ENCODE measurements around the gene GHDC.
"Not testable (repeated sequence)": the region's sequence is repeated elsewhere in the genome, so short reads cannot be mapped to it uniquely, and the experiment has no call there.

Gene GHDC

GRCh38 chr17:42192189-42193126 lies 1.8 kb downstream of the GHDC start:
- H3K4me3 ChIP-seq (ENCODE audit: low read depth, low read length), result no peak overlapping the region; the same call in 1 of the 2 replicates
- no peak for DNase-seq (ENCODE audit: low read depth)
- TF ChIP-seq, protein P1, sequence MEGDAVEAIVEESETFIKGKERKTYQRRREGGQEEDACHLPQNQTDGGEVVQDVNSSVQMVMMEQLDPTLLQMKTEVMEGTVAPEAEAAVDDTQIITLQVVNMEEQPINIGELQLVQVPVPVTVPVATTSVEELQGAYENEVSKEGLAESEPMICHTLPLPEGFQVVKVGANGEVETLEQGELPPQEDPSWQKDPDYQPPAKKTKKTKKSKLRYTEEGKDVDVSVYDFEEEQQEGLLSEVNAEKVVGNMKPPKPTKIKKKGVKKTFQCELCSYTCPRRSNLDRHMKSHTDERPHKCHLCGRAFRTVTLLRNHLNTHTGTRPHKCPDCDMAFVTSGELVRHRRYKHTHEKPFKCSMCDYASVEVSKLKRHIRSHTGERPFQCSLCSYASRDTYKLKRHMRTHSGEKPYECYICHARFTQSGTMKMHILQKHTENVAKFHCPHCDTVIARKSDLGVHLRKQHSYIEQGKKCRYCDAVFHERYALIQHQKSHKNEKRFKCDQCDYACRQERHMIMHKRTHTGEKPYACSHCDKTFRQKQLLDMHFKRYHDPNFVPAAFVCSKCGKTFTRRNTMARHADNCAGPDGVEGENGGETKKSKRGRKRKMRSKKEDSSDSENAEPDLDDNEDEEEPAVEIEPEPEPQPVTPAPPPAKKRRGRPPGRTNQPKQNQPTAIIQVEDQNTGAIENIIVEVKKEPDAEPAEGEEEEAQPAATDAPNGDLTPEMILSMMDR (IDR thresholded peaks at IDR 0.05; ENCODE audit: low read depth, low read length, missing control alignments), result no peak

DNA sequence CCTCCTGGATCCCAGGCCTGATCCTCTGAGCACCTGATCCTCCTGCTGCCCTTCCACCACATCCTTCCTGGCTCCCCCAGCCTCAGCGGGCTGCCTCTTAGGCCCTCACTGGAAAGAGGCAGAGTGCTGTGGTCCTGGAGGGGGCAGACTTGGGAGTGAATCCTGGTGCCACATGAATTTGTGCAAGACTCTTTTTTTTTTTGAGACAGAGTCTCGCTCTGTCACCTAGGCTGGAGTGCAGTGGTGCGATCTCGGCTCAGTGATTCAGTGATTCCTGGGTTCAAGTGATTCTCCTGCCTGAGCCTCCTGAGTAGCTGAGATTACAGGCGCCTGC lies 3.1 kb downstream of the GHDC start:
- no peak for DNase-seq (ENCODE audit: low read depth)
- TF ChIP-seq, protein P1 (IDR thresholded peaks at IDR 0.05; ENCODE audit: low read depth, low read length, missing control alignments), result no peak
- H3K4me3 ChIP-seq (ENCODE audit: low read depth, low read length), result no peak overlapping the region

- DNase-seq (ENCODE audit: low read depth), result no peak
- H3K4me3 ChIP-seq (ENCODE audit: low read depth, low read length), result no peak overlapping the region
- TF ChIP-seq, protein P1 (IDR thresholded peaks at IDR 0.05; ENCODE audit: low read depth, low read length, missing control alignments), result no peak
These were observed 3.6 kb downstream of the GHDC start for GRCh38 chr17:42190491-42191274.

- no peak for DNase-seq (ENCODE audit: low read depth)
- TF ChIP-seq, protein P1 (IDR thresholded peaks at IDR 0.05; ENCODE audit: low read depth, low read length, missing control alignments), result no peak
- H3K4me3 ChIP-seq (ENCODE audit: low read depth, low read length), result no peak overlapping the region
These were observed 4.7 kb downstream of the GHDC start for GRCh38 chr17:42189651-42189965.

- no peak overlapping the region for H3K4me3 ChIP-seq (ENCODE audit: low read depth, low read length)
- no peak for DNase-seq (ENCODE audit: low read depth)
- TF ChIP-seq, protein P1 (IDR thresholded peaks at IDR 0.05; ENCODE audit: low read depth, low read length, missing control alignments), result no peak
These were observed 5.3 kb downstream of the GHDC start for GRCh38 chr17:42188749-42189650.

DNA sequence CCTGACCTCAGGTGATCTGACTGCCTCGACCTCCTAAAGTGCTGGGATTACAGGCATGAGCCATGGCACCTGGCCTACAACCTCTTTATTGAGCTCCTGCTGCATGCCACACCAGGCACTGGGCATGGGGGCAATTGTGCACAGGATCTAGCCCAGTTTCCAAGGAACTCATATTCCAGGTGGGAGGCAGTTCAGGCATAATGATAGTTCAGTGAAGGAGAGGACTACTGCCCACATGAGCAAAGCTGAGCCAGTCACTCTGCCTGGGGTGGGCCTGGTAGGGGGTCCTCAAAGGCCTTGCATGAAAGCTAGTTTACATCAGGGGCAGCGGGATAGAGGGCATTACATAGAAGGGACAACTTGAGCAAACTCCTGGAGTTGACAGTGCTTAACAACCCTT lies 6.5 kb downstream of the GHDC start:
- TF ChIP-seq, protein P1 (IDR thresholded peaks at IDR 0.05; ENCODE audit: low read depth, low read length, missing control alignments), result no peak
- no peak overlapping the region for H3K4me3 ChIP-seq (ENCODE audit: low read depth, low read length)
- no peak for DNase-seq (ENCODE audit: low read depth)

DNA sequence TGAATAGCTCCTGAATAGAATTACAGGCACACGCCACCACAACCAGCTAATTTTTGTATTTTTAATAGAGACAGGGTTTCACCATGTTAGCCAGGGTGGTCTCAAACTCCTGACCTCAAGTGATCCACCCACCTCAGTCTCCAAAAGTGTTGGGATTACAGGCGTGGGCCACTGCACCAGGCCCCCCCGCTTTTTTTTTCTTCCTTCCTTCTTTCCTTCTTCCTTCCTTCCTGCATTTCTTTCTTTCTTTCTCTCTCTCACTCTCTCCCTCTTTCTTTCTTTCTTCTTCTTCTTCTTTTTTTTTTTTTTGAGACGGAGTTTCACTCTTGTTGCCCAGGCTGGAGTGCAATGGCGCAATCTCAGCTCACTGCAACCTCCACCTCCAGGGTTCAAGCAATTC lies 8.1 kb downstream of the GHDC start:
- not testable (repeated sequence) for H3K4me3 ChIP-seq (ENCODE audit: low read depth, low read length); DNase-seq (ENCODE audit: low read depth)
